GM21515 (cell line): ENCODE results near the gene FUT8.

ENCODE experiments used
- ATAC-seq: cut with Tn5 transposase; IDR thresholded peaks from one replicate; pipeline ENCODE4 v1.9.1; 2021; ENCODE audit not compliant: unreplicated experiment

The FUT8 gene

GRCh38 chr14:65412032-65412846, at the start of gene FUT8:
TSS of gene FUT8 (plus strand) at chr14:65412730. CDS start at chr14:65561564, 148,834 bp downstream.
- ATAC-seq: peak; percentile 58

GRCh38 chr14:65366802-65367565, 45.5 kb upstream of the FUT8 start:
- ATAC-seq: no peak

GRCh38 chr14:65369560-65369959, 43.0 kb upstream of the FUT8 start:
- ATAC-seq: no peak

- ATAC-seq: no peak
Observed at GRCh38 chr14:65370801-65371248, 41.7 kb upstream of the FUT8 start.

- no peak for ATAC-seq
Observed at GRCh38 chr14:65371784-65372183, 40.7 kb upstream of the FUT8 start.

GRCh38 chr14:65373016-65373670, 39.4 kb upstream of the FUT8 start:
- no peak for ATAC-seq

- no peak for ATAC-seq
Observed at GRCh38 chr14:65373671-65374039, 38.9 kb upstream of the FUT8 start.

GRCh38 chr14:65377576-65377975, 35.0 kb upstream of the FUT8 start:
- ATAC-seq: no peak

- ATAC-seq: no peak
Observed at GRCh38 chr14:65382586-65382985, 29.9 kb upstream of the FUT8 start.

GRCh38 chr14:65387171-65387570, 25.4 kb upstream of the FUT8 start:
- no peak for ATAC-seq

GRCh38 chr14:65387628-65388027, 24.9 kb upstream of the FUT8 start:
- no peak for ATAC-seq

GRCh38 chr14:65392296-65392695, 20.2 kb upstream of the FUT8 start:
- no peak for ATAC-seq

GRCh38 chr14:65396082-65396910, 16.2 kb upstream of the FUT8 start:
- ATAC-seq: no peak

GRCh38 chr14:65403231-65403630, 9.3 kb upstream of the FUT8 start:
- no peak for ATAC-seq

GRCh38 chr14:65408113-65408512, 4.4 kb upstream of the FUT8 start:
- no peak for ATAC-seq

- ATAC-seq: no peak
Observed at GRCh38 chr14:65410640-65411039, 1.9 kb upstream of the FUT8 start.

- peak; percentile 58 for ATAC-seq
Observed at GRCh38 chr14:65411656-65412031, 886 bp upstream of the FUT8 start.

- ATAC-seq: peak; percentile 41
Observed at GRCh38 chr14:65412856-65413738, 567 bp downstream of the FUT8 start.

GRCh38 chr14:65413739-65414045, 1.2 kb downstream of the FUT8 start:
- ATAC-seq: no peak

GRCh38 chr14:65414961-65415589, 2.5 kb downstream of the FUT8 start:
- ATAC-seq: no peak
